ENCODE data around the gene UGT1A6.

DNA sequence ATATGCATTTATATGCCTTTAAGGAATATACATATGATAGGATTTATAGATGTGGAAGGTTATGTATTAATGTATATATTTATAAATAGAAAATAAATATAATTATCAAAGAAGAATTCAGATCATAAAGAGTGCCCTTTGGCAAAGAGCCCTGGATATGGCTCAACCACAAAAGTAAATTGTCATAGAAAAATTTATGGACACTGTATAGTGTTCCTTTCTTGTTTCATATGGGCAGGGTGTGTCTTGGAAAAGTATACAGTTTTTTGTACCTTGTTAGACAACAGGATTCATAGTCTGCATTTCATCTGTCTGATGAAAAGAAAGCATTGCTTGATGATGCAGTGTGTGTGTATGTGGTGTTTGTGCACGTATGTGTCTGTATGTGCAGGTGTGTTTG is 8.1 kb upstream of the UGT1A6 start:
- TF ChIP-seq, protein P1, sequence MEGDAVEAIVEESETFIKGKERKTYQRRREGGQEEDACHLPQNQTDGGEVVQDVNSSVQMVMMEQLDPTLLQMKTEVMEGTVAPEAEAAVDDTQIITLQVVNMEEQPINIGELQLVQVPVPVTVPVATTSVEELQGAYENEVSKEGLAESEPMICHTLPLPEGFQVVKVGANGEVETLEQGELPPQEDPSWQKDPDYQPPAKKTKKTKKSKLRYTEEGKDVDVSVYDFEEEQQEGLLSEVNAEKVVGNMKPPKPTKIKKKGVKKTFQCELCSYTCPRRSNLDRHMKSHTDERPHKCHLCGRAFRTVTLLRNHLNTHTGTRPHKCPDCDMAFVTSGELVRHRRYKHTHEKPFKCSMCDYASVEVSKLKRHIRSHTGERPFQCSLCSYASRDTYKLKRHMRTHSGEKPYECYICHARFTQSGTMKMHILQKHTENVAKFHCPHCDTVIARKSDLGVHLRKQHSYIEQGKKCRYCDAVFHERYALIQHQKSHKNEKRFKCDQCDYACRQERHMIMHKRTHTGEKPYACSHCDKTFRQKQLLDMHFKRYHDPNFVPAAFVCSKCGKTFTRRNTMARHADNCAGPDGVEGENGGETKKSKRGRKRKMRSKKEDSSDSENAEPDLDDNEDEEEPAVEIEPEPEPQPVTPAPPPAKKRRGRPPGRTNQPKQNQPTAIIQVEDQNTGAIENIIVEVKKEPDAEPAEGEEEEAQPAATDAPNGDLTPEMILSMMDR (IDR thresholded peaks at IDR 0.05 in 4 of 5, conservative IDR thresholded peaks at IDR 0.05 in 1 of 5) = no peak
- TF ChIP-seq POLR2A (IDR thresholded peaks at IDR 0.05) = no peak
